MM.1S (cell line): ENCODE results near the gene ERG.

Experiments
- DNase-seq: peaks from one replicate; pipeline ENCODE4 v3.0.0-alpha.2; 2015
- H2AFZ ChIP-seq: fragments of 300-600 bp; sonication (generic); 2 replicates; pipeline ENCODE4 v1.6.0; 2016; ENCODE audit warnings: antibody characterized with exemption, low read length
- H3F3A ChIP-seq: fragments of 300-600 bp; sonication (generic); 2 replicates; pipeline ENCODE4 v1.6.1; 2016; ENCODE audit warnings: mild to moderate bottlenecking, antibody characterized with exemption, low read length, moderate library complexity, mixed read lengths; ENCODE audit not compliant: insufficient read depth
- H3K27ac ChIP-seq: fragments of 300-600 bp; sonication (generic); 2 replicates; pipeline ENCODE4 v1.5.1; 2016; ENCODE audit warnings: mild to moderate bottlenecking, low read length
- H3K27me3 ChIP-seq: fragments of 300-600 bp; sonication (generic); replicated peaks from 2 replicates; pipeline ENCODE4 v1.6.0; 2016; ENCODE audit warnings: low read length; ENCODE audit not compliant: insufficient read depth
- H3K36me3 ChIP-seq: fragments of 300-600 bp; sonication (generic); replicated peaks from 2 replicates; pipeline ENCODE4 v1.6.1; 2016; ENCODE audit warnings: mild to moderate bottlenecking, low read length, mixed read lengths; ENCODE audit not compliant: insufficient read depth
- H3K4me1 ChIP-seq: fragments of 300-600 bp; sonication (generic); 2 replicates; pipeline ENCODE4 v1.6.1; 2016; ENCODE audit warnings: low read length, mixed read lengths
- H3K4me2 ChIP-seq: fragments of 300-600 bp; sonication (generic); 2 replicates; pipeline ENCODE4 v1.6.0; 2016; ENCODE audit warnings: low read depth, low read length
- H3K4me3 ChIP-seq: fragments of 300-600 bp; sonication (generic); 2 replicates; pipeline ENCODE4 v1.5.1; 2016; ENCODE audit warnings: low read length, mixed read lengths
- H3K79me2 ChIP-seq: fragments of 300-600 bp; sonication (generic); 2 replicates; pipeline ENCODE4 v1.6.1; 2016; ENCODE audit warnings: mixed run types, low read length, mixed read lengths
- H3K9ac ChIP-seq: fragments of 300-600 bp; sonication (generic); 2 replicates; pipeline ENCODE4 v1.6.1; 2016; ENCODE audit warnings: low read length, mixed read lengths
- H3K9me2 ChIP-seq: fragments of 300-600 bp; sonication (generic); replicated peaks from 2 replicates; pipeline ENCODE4 v1.6.1; 2016; ENCODE audit warnings: mild to moderate bottlenecking, low read length, mixed read lengths; ENCODE audit not compliant: insufficient read depth
- H3K9me3 ChIP-seq: fragments of 300-600 bp; sonication (generic); replicated peaks from 2 replicates; pipeline ENCODE4 v1.6.1; 2016; ENCODE audit warnings: mild to moderate bottlenecking, low read length, mixed read lengths; ENCODE audit not compliant: insufficient read depth
- H4K20me1 ChIP-seq: fragments of 300-600 bp; sonication (generic); 2 replicates; pipeline ENCODE4 v1.6.1; 2016; ENCODE audit warnings: mild to moderate bottlenecking, low read length, moderate library complexity, mixed read lengths; ENCODE audit not compliant: insufficient read depth
- CTCF ChIP-seq: fragments of 300-600 bp; sonication (generic); IDR thresholded peaks from 2 replicates; pipeline ENCODE4 v1.5.1; 2016; ENCODE audit warnings: antibody characterized with exemption, low read length, mixed read lengths
- EZH2 ChIP-seq: fragments of 300-600 bp; sonication (generic); optimal IDR thresholded peaks from 2 replicates; pipeline ENCODE3; 2017; ENCODE audit warnings: low read depth, mild to moderate bottlenecking, antibody characterized with exemption, low read length, mixed read lengths
- EZH2phosphoT487 ChIP-seq: fragments of 300-600 bp; sonication (generic); IDR thresholded peaks from 2 replicates; pipeline ENCODE4 v1.6.1; 2018; ENCODE audit warnings: antibody characterized with exemption, low read length

The ERG gene

GRCh38 chr21:38490411-38491020 lies 7.8 kb downstream of the ERG start:
- no peak overlapping the region for H3K27ac ChIP-seq
- H4K20me1 ChIP-seq = no peaks in the 10 kb centered on the region
- no peaks in the 10 kb centered on the region for H3K36me3 ChIP-seq

GRCh38 chr21:38489729-38490128 lies 8.5 kb downstream of the ERG start:
- TF ChIP-seq CTCF (no peak), EZH2phosphoT487 (no peak), EZH2 (no peak)
- DNase-seq = no peak
- Histone ChIP-seq H3K79me2 (no peaks in the 10 kb centered on the region), H3K9me2 (no peaks in the 10 kb centered on the region), H3K27me3 (no peaks in the 10 kb centered on the region), H2AFZ (no peak overlapping the region), H3K27ac (no peak overlapping the region), H3K9me3 (no peaks in the 10 kb centered on the region), H3K4me3 (no peak overlapping the region), H3K4me2 (no peak overlapping the region), H3K9ac (no peak overlapping the region), H3K4me1 (no peaks in the 10 kb centered on the region), H4K20me1 (no peaks in the 10 kb centered on the region), H3K36me3 (no peaks in the 10 kb centered on the region), H3F3A (no peaks in the 10 kb centered on the region)

More at GRCh38 chr21:38490411-38491020, 7.8 kb downstream of the ERG start:
- Histone ChIP-seq H3K79me2 (no peaks in the 10 kb centered on the region), H3K4me2 (no peak overlapping the region), H2AFZ (no peak overlapping the region), H3K9ac (no peak overlapping the region), H3K9me3 (no peaks in the 10 kb centered on the region), H3K4me3 (no peak overlapping the region), H3K4me1 (no peaks in the 10 kb centered on the region), H3K27me3 (no peaks in the 10 kb centered on the region), H3F3A (no peaks in the 10 kb centered on the region), H3K9me2 (no peaks in the 10 kb centered on the region)
- TF ChIP-seq EZH2 (no peak), CTCF (no peak), EZH2phosphoT487 (no peak)
- DNase-seq = no peak

GRCh38 chr21:38489271-38489652 lies 9.0 kb downstream of the ERG start:
- no peak overlapping the region for H3K4me3 ChIP-seq
- H3K9ac ChIP-seq = no peak overlapping the region
- H4K20me1 ChIP-seq = no peaks in the 10 kb centered on the region
- DNase-seq = no peak
- H3K4me2 ChIP-seq = no peak overlapping the region
- no peaks in the 10 kb centered on the region for H3F3A ChIP-seq
- TF ChIP-seq EZH2phosphoT487 = no peak
- TF ChIP-seq EZH2 = no peak
- no peak for TF ChIP-seq CTCF
- no peaks in the 10 kb centered on the region for H3K79me2 ChIP-seq
- H3K27me3 ChIP-seq = no peaks in the 10 kb centered on the region
- H3K27ac ChIP-seq = no peak overlapping the region
- H3K9me3 ChIP-seq = no peaks in the 10 kb centered on the region
- H2AFZ ChIP-seq = no peak overlapping the region
- no peaks in the 10 kb centered on the region for H3K4me1 ChIP-seq
- no peaks in the 10 kb centered on the region for H3K36me3 ChIP-seq
- no peaks in the 10 kb centered on the region for H3K9me2 ChIP-seq
